ENCODE results near the gene SPANXA2. TPM values are rescaled to one million over a fixed set of nuclear protein-coding genes. Genes with fewer than 3 reads are reported as not detected.
"Not testable (repeated sequence)": the region's sequence is repeated elsewhere in the genome, so short reads cannot be mapped to it uniquely, and the experiment has no call there.

SPANXA2 gene
- total RNA-seq (ENCODE audit: unreplicated experiment), result not detected
- long read RNA-seq, result 0 reads

- not testable (repeated sequence) for H3K9me3 Mint-ChIP-seq (ENCODE audit: unreplicated experiment); H3K27ac Mint-ChIP-seq (ENCODE audit: unreplicated experiment); H3K27me3 Mint-ChIP-seq (ENCODE audit: unreplicated experiment); H3K4me1 Mint-ChIP-seq (ENCODE audit: low read depth, unreplicated experiment); H3K4me3 Mint-ChIP-seq (ENCODE audit: unreplicated experiment); H3K36me3 Mint-ChIP-seq (ENCODE audit: unreplicated experiment); DNase-seq
Measured at GRCh38 chrX:141589408-141589807, at the start of gene SPANXA2. Gene SPANXA2, plus strand, starts transcription at chrX:141589708. Its CDS starts 60 bp downstream, at chrX:141589768.

- DNase-seq; H3K27me3 Mint-ChIP-seq (ENCODE audit: unreplicated experiment); H3K4me3 Mint-ChIP-seq (ENCODE audit: unreplicated experiment); H3K36me3 Mint-ChIP-seq (ENCODE audit: unreplicated experiment); H3K9me3 Mint-ChIP-seq (ENCODE audit: unreplicated experiment); H3K4me1 Mint-ChIP-seq (ENCODE audit: low read depth, unreplicated experiment); H3K27ac Mint-ChIP-seq (ENCODE audit: unreplicated experiment): not testable (repeated sequence)
Measured at GRCh38 chrX:141542551-141542950, 47.0 kb upstream of the SPANXA2 start.

GRCh38 chrX:141584638-141585037 lies 4.9 kb upstream of the SPANXA2 start, which contains the start of gene SPANXA1:
Gene SPANXA1, minus strand, starts transcription at chrX:141584738. Its CDS starts 60 bp downstream, at chrX:141584678.
- DNase-seq; H3K27me3 Mint-ChIP-seq (ENCODE audit: unreplicated experiment); H3K4me3 Mint-ChIP-seq (ENCODE audit: unreplicated experiment); H3K9me3 Mint-ChIP-seq (ENCODE audit: unreplicated experiment); H3K27ac Mint-ChIP-seq (ENCODE audit: unreplicated experiment); H3K36me3 Mint-ChIP-seq (ENCODE audit: unreplicated experiment); H3K4me1 Mint-ChIP-seq (ENCODE audit: low read depth, unreplicated experiment): not testable (repeated sequence)

GRCh38 chrX:141609111-141609510 lies 19.6 kb downstream of the SPANXA2 start:
- H3K27ac Mint-ChIP-seq (ENCODE audit: unreplicated experiment), result no peak overlapping the region
- H3K27me3 Mint-ChIP-seq (ENCODE audit: unreplicated experiment), result no peaks in the 10 kb centered on the region
- H3K36me3 Mint-ChIP-seq (ENCODE audit: unreplicated experiment), result no peaks in the 10 kb centered on the region
- H3K9me3 Mint-ChIP-seq (ENCODE audit: unreplicated experiment), result no peaks in the 10 kb centered on the region
- no peak for TF ChIP-seq CTCF (IDR thresholded peaks at IDR 0.05; ENCODE audit: partially characterized antibody, unreplicated experiment)
- H3K4me3 Mint-ChIP-seq (ENCODE audit: unreplicated experiment), result no peak overlapping the region
- H3K4me1 Mint-ChIP-seq (ENCODE audit: low read depth, unreplicated experiment), result no peaks in the 10 kb centered on the region
- DNase-seq, result no peak

GRCh38 chrX:141619336-141619735 lies 29.8 kb downstream of the SPANXA2 start:
- no peak overlapping the region for H3K4me3 Mint-ChIP-seq (ENCODE audit: unreplicated experiment)
- H3K9me3 Mint-ChIP-seq (ENCODE audit: unreplicated experiment), result no peaks in the 10 kb centered on the region

GRCh38 chrX:141632124-141632523 lies 42.6 kb downstream of the SPANXA2 start:
- Mint-ChIP-seq H3K9me3 (ENCODE audit: unreplicated experiment) (peaks cover 2% of the 10 kb centered on the region), H3K27ac (ENCODE audit: unreplicated experiment) (no peak overlapping the region), H3K27me3 (ENCODE audit: unreplicated experiment) (no peaks in the 10 kb centered on the region), H3K4me1 (ENCODE audit: low read depth, unreplicated experiment) (no peaks in the 10 kb centered on the region), H3K36me3 (ENCODE audit: unreplicated experiment) (no peaks in the 10 kb centered on the region), H3K4me3 (ENCODE audit: unreplicated experiment) (no peak overlapping the region)
- no peak for DNase-seq
- TF ChIP-seq CTCF (IDR thresholded peaks at IDR 0.05; ENCODE audit: partially characterized antibody, unreplicated experiment), result no peak

More at GRCh38 chrX:141619336-141619735, 29.8 kb downstream of the SPANXA2 start:
- Mint-ChIP-seq H3K36me3 (ENCODE audit: unreplicated experiment) (no peaks in the 10 kb centered on the region), H3K4me1 (ENCODE audit: low read depth, unreplicated experiment) (no peaks in the 10 kb centered on the region), H3K27me3 (ENCODE audit: unreplicated experiment) (no peaks in the 10 kb centered on the region), H3K27ac (ENCODE audit: unreplicated experiment) (no peak overlapping the region)
- no peak for DNase-seq
- TF ChIP-seq CTCF (IDR thresholded peaks at IDR 0.05; ENCODE audit: partially characterized antibody, unreplicated experiment), result no peak
